Left lung (tissue), 10 donors: ENCODE data around the gene GHRL. TPM values are rescaled to one million over a fixed set of nuclear protein-coding genes. Genes with fewer than 3 reads are reported as not detected.

Experiments used
- ATAC-seq: fragments of 200-7000 bp; cut with Tn5 transposase; one replicate; pipeline ENCODE4 v1.9.1; 2020; ENCODE audit warnings: moderate library complexity
- DNase-seq, 4 donors: peaks; one replicate each; pipeline ENCODE4 v3.0.0-alpha.2; 2013 to 2020
- H3K27ac ChIP-seq, 2 donors: fragments of 200-600 bp; sonication (generic) in 1 of 2; one replicate each; pipeline versions ENCODE4 v1.5.0 to v1.8.0; 2020 to 2021
- H3K27me3 ChIP-seq, 2 donors: fragments of 200-600 bp; sonication (generic) in 1 of 2; one replicate each; pipeline versions ENCODE4 v1.5.0 to v1.8.0; 2020 to 2021
- H3K36me3 ChIP-seq, 2 donors: fragments of 200-600 bp; sonication (generic) in 1 of 2; one replicate each; pipeline versions ENCODE4 v1.5.0 to v1.8.0; 2020 to 2021
- H3K4me1 ChIP-seq, 2 donors: fragments of 200-600 bp; one replicate each; pipeline ENCODE4 v1.8.0; 2021
- H3K4me3 ChIP-seq, 2 donors: fragments of 200-600 bp; sonication (generic) in 1 of 2; one replicate each; pipeline versions ENCODE4 v1.5.0 to v1.8.0; 2020 to 2021; ENCODE audit warnings: mild to moderate bottlenecking in 1 of 2
- H3K9me3 ChIP-seq, 2 donors: fragments of 200-600 bp; sonication (generic) in 1 of 2; one replicate each; pipeline versions ENCODE4 v1.5.0 to v1.8.0; 2020 to 2021
- intact Hi-C, 2 donors: fragments of 100-400 bp; cut with DNase I; formaldehyde crosslinking; loops; one replicate each; pipeline versions ENCODE4 v1.11.2 to v1.14.2; 2022
- polyA plus RNA-seq, 6 donors: library from polyadenylated mRNA; unstranded; fragments of 120-200 nt; gene quantifications; one replicate each; pipeline ENCODE4 v1.2.1, GENCODE V29; 2013; ENCODE audit not compliant: insufficient read length in 6 of 6
- total RNA-seq, 2 donors: library from RNA; stranded (reverse); fragmentation: NEBNext Ultra II Directional; extraction: Animal tissue kit (Norgen Biotek cat#: 25700); gene quantifications; one replicate each; pipeline ENCODE4 v1.2.1, GENCODE V29; 2021
- TF ChIP-seq, protein P1 (sequence below), 2 donors: fragments of 200-600 bp; sonication (generic) in 1 of 2; IDR thresholded peaks; one replicate each; pipeline versions ENCODE4 v1.5.0 to v1.8.0; 2021; ENCODE audit warnings: antibody characterized with exemption in 2 of 2
- donor health status: DM: no; HTN: yes; CAD: no.
- donor health status: DM: no; HTN: no; CAD: no.

The GHRL gene
- total and polyA plus RNA-seq, 8 donors, result 0.17 to 195 (median 114) TPM

DNA sequence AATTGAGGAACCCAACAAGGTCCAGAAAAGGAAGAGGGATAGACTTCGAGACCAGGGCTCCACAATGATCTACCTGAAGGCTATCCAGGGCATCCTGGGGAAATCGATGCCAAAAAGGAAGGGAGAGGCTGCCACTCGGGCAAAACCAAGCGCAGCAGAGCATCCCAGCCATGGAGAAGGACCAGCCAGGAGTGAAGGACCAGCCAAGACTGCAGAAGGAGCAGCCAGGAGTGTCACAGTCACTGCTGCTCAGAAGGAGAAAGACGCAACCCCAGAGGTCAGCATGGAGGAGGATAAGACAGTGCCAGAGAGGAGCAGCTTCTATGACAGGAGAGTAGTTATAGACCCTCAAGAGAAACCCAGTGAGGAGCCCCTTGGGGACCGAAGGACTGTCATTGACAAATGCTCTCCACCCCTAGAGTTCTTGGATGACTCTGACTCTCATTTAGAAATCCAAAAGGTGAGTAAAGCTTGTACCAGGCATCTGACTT, 32.5 kb downstream of the GHRL start:
- DNase-seq (no peak), ATAC-seq (no peak)
- TF ChIP-seq, protein P1, sequence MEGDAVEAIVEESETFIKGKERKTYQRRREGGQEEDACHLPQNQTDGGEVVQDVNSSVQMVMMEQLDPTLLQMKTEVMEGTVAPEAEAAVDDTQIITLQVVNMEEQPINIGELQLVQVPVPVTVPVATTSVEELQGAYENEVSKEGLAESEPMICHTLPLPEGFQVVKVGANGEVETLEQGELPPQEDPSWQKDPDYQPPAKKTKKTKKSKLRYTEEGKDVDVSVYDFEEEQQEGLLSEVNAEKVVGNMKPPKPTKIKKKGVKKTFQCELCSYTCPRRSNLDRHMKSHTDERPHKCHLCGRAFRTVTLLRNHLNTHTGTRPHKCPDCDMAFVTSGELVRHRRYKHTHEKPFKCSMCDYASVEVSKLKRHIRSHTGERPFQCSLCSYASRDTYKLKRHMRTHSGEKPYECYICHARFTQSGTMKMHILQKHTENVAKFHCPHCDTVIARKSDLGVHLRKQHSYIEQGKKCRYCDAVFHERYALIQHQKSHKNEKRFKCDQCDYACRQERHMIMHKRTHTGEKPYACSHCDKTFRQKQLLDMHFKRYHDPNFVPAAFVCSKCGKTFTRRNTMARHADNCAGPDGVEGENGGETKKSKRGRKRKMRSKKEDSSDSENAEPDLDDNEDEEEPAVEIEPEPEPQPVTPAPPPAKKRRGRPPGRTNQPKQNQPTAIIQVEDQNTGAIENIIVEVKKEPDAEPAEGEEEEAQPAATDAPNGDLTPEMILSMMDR (IDR thresholded peaks at IDR 0.05), result no peak
- peaks cover 0 to 13% of the 10 kb centered on the region in 2 donors for H3K4me1 ChIP-seq
- no peaks in the 10 kb centered on the region for H3K27me3 ChIP-seq
- no peak overlapping the region for H3K4me3 ChIP-seq
- intact Hi-C loops, result no loop called here
- H3K36me3 ChIP-seq, result peaks cover 0 to 81% of the 10 kb centered on the region in 2 donors
- H3K27ac ChIP-seq, result no peak overlapping the region
- no peaks in the 10 kb centered on the region for H3K9me3 ChIP-seq

DNA sequence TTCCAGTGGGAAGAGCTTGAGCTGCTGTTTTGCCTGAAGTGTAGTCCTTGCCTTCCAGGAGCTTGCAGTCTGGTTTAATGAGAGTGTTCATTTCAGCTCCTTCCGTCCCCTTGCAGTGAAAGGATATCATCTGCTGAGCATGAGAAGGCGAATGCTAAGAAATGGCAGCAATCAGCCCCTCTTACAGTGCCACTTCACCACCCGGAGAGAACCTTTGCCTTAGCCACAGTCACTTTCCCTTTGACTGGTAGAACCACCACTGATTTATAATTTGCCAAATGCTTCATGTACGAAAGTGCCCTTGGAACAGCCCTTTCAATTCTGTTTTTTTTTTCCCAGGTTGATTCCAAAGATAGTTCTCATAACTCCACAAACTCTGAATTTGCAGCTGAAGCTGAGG, 32.9 kb downstream of the GHRL start:
- DNase-seq (no peak), ATAC-seq (no peak)
- Histone ChIP-seq H3K36me3 (peaks cover 0 to 82% of the 10 kb centered on the region in 2 donors), H3K27ac (no peak overlapping the region), H3K4me1 (peaks cover 0 to 16% of the 10 kb centered on the region in 2 donors), H3K4me3 (no peak overlapping the region), H3K27me3 (no peaks in the 10 kb centered on the region), H3K9me3 (no peaks in the 10 kb centered on the region)
- TF ChIP-seq, protein P1 (IDR thresholded peaks at IDR 0.05), result no peak
- intact Hi-C loops, result no loop called here

DNA sequence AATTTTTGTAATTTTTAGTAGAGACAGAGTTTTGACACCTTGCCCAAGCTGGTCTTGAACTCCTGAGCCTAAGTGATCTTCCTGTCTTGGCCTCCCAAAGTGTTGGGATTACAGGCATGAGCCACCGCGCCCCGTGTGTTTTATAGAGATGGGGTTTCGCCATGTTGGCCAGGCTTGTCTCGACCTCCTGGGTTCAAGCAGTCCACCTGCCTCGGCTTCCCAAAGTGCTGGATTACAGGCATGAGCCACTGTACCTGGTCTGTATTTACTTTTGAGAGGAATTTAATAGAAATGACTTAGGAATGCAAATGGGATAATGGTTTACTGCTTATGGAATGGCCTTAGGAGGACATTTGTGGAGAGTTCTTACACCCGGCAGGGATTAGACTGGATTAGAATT, 33.7 kb downstream of the GHRL start:
- Histone ChIP-seq H3K4me1 (peaks cover 0 to 20% of the 10 kb centered on the region in 2 donors), H3K9me3 (no peaks in the 10 kb centered on the region), H3K4me3 (no peak overlapping the region), H3K36me3 (peaks cover 0 to 88% of the 10 kb centered on the region in 2 donors), H3K27ac (no peak overlapping the region), H3K27me3 (no peaks in the 10 kb centered on the region)
- no peak for ATAC-seq
- intact Hi-C loops, result no loop called here
- TF ChIP-seq, protein P1 (IDR thresholded peaks at IDR 0.05), result no peak
- DNase-seq, result no peak

DNA sequence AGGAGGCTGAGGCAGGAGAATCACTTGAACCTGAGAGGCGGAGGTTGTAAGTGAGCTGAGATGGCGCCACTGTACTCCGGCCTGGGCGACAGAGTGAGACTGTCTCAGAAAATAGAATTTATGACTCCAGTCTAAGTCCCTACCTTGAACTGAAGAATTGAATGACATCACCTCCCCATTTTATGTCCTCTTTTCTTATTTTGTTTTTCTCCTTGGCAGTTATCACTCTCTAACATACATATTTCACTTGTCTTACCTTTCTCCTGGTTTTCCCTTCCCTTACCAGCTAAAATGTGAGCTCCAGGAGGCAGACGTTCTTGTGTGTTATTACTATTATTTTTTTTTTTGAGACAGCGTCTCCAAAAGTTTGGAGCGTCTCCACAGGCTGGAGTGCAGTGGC, 36.9 kb downstream of the GHRL start:
- DNase-seq (no peak), ATAC-seq (no peak)
- H3K36me3 ChIP-seq, result peaks cover 0 to 81% of the 10 kb centered on the region in 2 donors
- TF ChIP-seq, protein P1 (IDR thresholded peaks at IDR 0.05), result no peak
- peaks cover 2 to 34% of the 10 kb centered on the region in 2 donors for H3K4me1 ChIP-seq
- intact Hi-C loops, result no loop called here
- H3K9me3 ChIP-seq, result no peaks in the 10 kb centered on the region
- no peak overlapping the region for H3K4me3 ChIP-seq
- H3K27ac ChIP-seq, result no peak overlapping the region
- H3K27me3 ChIP-seq, result no peaks in the 10 kb centered on the region

DNA sequence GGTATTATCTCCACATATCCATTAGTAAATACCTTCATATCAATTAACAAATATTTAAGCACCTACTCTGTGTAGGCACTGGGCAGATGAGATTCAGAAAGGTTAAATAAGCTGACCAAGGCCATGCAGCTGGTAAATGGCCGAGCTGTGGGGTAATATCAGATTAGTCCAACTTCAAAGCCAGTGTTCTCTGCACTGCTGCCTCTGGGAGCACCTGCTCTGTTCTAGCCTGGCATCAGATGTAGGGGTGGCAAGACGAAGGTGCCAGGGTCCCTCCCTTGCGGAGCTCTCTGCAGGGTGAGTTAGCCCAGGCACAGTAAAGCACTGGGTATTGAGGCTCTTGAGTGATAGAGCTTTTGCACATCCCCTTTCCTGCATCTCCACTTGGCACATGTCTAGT, 39.0 kb downstream of the GHRL start:
- peaks cover 0 to 60% of the 10 kb centered on the region in 2 donors for H3K36me3 ChIP-seq
- H3K27ac ChIP-seq, result no peak overlapping the region
- H3K4me3 ChIP-seq, result no peak overlapping the region
- H3K4me1 ChIP-seq, result peaks cover 7 to 51% of the 10 kb centered on the region in 2 donors
- no peak for DNase-seq
- no peaks in the 10 kb centered on the region for H3K9me3 ChIP-seq
- intact Hi-C loops, result no loop called here
- TF ChIP-seq, protein P1 (IDR thresholded peaks at IDR 0.05), result no peak
- ATAC-seq, result no peak
- H3K27me3 ChIP-seq, result no peaks in the 10 kb centered on the region
